Measurements from ENCODE around the gene BTBD10.

BTBD10 gene

GRCh38 chr11:13344818-13345217, 118.2 kb downstream of the BTBD10 start:
- no peak overlapping the region for H3K27ac ChIP-seq
- no peak overlapping the region for H3K4me3 ChIP-seq

DNA sequence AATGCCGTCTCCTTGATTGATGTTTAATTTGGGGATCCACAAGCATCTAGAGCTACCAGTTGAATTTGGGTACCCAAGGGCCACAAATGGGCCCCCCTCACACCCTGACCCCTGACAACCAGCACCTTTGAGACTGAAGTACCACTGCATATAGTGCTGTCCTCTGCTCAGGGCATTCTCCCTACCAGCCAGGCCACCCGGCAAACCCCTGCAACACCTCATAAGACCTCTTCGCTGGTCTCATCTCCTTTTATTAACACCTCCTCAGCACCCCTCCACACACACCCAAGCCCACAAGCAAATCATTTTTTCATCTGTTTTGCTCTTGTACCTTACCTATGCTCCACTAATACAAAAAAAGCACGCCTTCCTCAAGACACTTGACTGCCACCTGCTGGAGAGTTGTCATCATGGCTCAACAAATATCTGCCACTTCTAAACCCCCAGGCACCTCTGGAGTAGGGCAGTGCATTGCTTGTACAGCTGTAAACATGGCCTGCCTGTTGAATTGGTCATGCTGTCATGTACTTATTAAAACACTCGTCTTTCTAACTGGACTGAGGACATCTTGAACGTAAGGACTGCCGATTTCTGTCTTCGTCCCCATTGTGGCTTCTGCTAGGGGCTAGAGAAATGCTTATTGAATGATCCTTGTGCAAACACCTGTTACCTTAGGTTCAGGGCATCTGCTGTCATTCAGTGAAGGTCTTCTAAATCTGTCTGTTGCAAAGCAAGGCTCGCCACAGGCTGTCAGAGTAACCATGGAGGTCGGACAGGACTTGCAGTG, 118.9 kb downstream of the BTBD10 start:
- Histone ChIP-seq H3K4me3 (no peak overlapping the region), H3K27ac (no peak overlapping the region)

DNA sequence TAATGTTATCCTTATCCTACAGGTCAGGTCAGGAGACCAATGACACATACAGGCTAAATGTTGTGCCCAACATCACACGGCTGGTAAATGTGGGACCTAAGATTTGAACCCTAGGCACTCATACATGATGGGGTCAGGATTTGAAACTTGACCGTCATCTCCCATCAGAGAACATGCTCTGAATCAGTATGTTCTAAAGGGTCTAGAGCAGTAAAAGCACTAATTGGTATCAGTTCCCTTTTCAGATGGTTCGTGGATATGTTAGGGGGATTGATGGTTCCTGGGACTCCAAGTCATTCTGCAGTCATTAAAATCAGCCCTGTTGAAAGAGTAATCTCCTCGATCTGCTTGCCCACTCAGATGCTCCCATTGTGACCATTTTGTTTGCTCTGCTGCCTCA, 120.0 kb downstream of the BTBD10 start:
- no peak overlapping the region for H3K27ac ChIP-seq
- no peak overlapping the region for H3K4me3 ChIP-seq

DNA sequence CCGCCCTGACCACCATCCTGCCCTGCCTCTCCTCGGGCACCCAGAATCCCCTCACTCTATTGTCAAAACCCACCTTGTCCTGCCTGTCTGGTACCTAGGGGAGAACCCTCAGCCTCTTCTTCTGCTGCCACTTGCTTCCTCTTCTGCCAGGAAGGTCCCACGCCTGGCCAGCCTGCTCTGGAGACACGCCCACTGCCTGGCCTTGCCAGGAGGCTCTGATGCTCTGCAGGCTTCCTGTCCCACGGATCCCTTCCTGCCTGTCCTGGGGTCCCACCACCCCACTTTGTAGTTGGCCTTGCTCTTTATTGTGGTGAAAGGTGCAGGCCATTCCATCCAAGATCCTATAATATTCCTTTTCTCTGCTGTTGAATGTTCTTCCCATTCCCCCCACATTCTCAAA, 122.0 kb downstream of the BTBD10 start:
- no peak overlapping the region for H3K4me3 ChIP-seq
- no peak overlapping the region for H3K27ac ChIP-seq

GRCh38 chr11:13339195-13340153, 123.5 kb downstream of the BTBD10 start:
- no peak overlapping the region for H3K4me3 ChIP-seq
- H3K27ac ChIP-seq, result no peak overlapping the region

- peak overlapping the region in 10 of 21 experiments; percentile 4 to 71 (median 44) for H3K27ac ChIP-seq
Observed at GRCh38 chr11:13338427-13339069, 124.5 kb downstream of the BTBD10 start.

GRCh38 chr11:13338019-13338426, 125.0 kb downstream of the BTBD10 start:
- Histone ChIP-seq H3K27ac (peak overlapping the region in 12 of 21 experiments; percentile 4 to 71 (median 46)), H3K4me3 (peak overlapping the region in 1 of 7 experiments; percentile 4)

More at GRCh38 chr11:13338427-13339069, 124.5 kb downstream of the BTBD10 start:
- peak overlapping the region in 1 of 7 experiments; percentile 4 for H3K4me3 ChIP-seq

Data from skin epidermis (tissue), 12 donors.